Adrenal gland (tissue), 5 donors: Measurements from ENCODE around the gene MROH8.

Experiments used
- CTCF ChIP-seq, 6 experiments: fragments of 450-650 bp in 4 of 6; fragments of 200-600 bp in 2 of 6; sonication (generic) in 1 of 6; IDR thresholded peaks; 1 replicate in 5 of 6; 2 replicates in 1 of 6; pipeline versions ENCODE4 v1.5.1 to v1.8.0; 2016 to 2021; ENCODE audit warnings: antibody characterized with exemption in 6 of 6, mild to moderate bottlenecking in 2 of 6, moderate library complexity in 1 of 6
- POLR2A ChIP-seq, 2 donors: fragments of 450-650 bp; IDR thresholded peaks; one replicate each; pipeline ENCODE4 v1.6.1; 2017; ENCODE audit warnings: antibody characterized with exemption in 2 of 2, mild to moderate bottlenecking in 2 of 2, moderate library complexity in 1 of 2
- donor health status: DM: no; HTN: no; CAD: no.

- no peak for TF ChIP-seq CTCF (IDR thresholded peaks at IDR 0.05)
- no peak for TF ChIP-seq POLR2A (IDR thresholded peaks at IDR 0.05)
These were observed 18.7 kb downstream of the MROH8 start for GRCh38 chr20:37160683-37161082.
